RWPE2 (cell line): ENCODE measurements around the gene CCDC188.

Source experiments
- ATAC-seq: fragments of 200-7000 bp; cut with Tn5 transposase; 3 replicates; pipeline ENCODE4 v1.9.1; 2021; ENCODE audit warnings: low read depth
- DNase-seq: peaks from one replicate; pipeline ENCODE4 v3.0.0-alpha.2; 2020; ENCODE audit warnings: low spot score
- H3K27ac ChIP-seq: fragments of 450-650 bp; 2 replicates; pipeline ENCODE4 v1.5.1; 2017; ENCODE audit warnings: mild to moderate bottlenecking; ENCODE audit not compliant: poor library complexity, severe bottlenecking
- H3K27me3 ChIP-seq: fragments of 250-450 bp; sonication (Bioruptor Pico); 2 replicates; pipeline ENCODE4 v1.5.1; 2021; ENCODE audit warnings: mild to moderate bottlenecking, moderate library complexity; ENCODE audit not compliant: insufficient read depth, poor library complexity, severe bottlenecking
- H3K36me3 ChIP-seq: fragments of 250-450 bp; sonication (Bioruptor Pico); 2 replicates; pipeline ENCODE4 v1.5.1; 2020; ENCODE audit warnings: low read depth, mild to moderate bottlenecking, moderate library complexity
- H3K4me1 ChIP-seq: fragments of 250-450 bp; sonication (Bioruptor Pico); 2 replicates; pipeline ENCODE4 v1.5.1; 2021; ENCODE audit warnings: mild to moderate bottlenecking, moderate library complexity; ENCODE audit not compliant: insufficient read depth, poor library complexity, severe bottlenecking
- H3K4me3 ChIP-seq: fragments of 250-450 bp; sonication (Bioruptor Pico); 2 replicates; pipeline ENCODE4 v1.5.1; 2021; ENCODE audit warnings: mild to moderate bottlenecking, moderate library complexity; ENCODE audit not compliant: severe bottlenecking
- H3K9me3 ChIP-seq: fragments of 250-450 bp; sonication (Bioruptor Pico); 2 replicates; pipeline ENCODE4 v1.5.1; 2021; ENCODE audit warnings: mild to moderate bottlenecking, moderate library complexity; ENCODE audit not compliant: severe bottlenecking
- CTCF ChIP-seq: fragments of 450-650 bp; IDR thresholded peaks from one replicate; pipeline ENCODE4 v1.5.1; 2017; ENCODE audit warnings: mild to moderate bottlenecking, moderate library complexity; ENCODE audit not compliant: poor library complexity, severe bottlenecking

The CCDC188 gene

GRCh38 chr22:20135806-20136602, 14.9 kb downstream of the CCDC188 start:
- Histone ChIP-seq H3K27me3 (no peaks in the 10 kb centered on the region), H3K4me1 (no peaks in the 10 kb centered on the region), H3K36me3 (no peaks in the 10 kb centered on the region; the same call in 1 of the 2 replicates), H3K9me3 (peaks cover 2% of the 10 kb centered on the region), H3K27ac (no peak overlapping the region), H3K4me3 (no peak overlapping the region)
- DNase-seq (no peak), ATAC-seq (no peak)
- no peak for TF ChIP-seq CTCF

- DNase-seq (no peak), ATAC-seq (no peak)
- Histone ChIP-seq H3K27ac (no peak overlapping the region), H3K4me1 (no peaks in the 10 kb centered on the region), H3K9me3 (peaks cover 2% of the 10 kb centered on the region), H3K36me3 (no peaks in the 10 kb centered on the region; the same call in 1 of the 2 replicates), H3K27me3 (no peaks in the 10 kb centered on the region), H3K4me3 (no peak overlapping the region)
- TF ChIP-seq CTCF, result no peak
These were observed 15.6 kb downstream of the CCDC188 start for GRCh38 chr22:20135265-20135664.

- no peak for ATAC-seq
- no peak for DNase-seq
- H3K27me3 ChIP-seq, result no peaks in the 10 kb centered on the region
- H3K4me1 ChIP-seq, result no peaks in the 10 kb centered on the region
- TF ChIP-seq CTCF, result no peak
- H3K4me3 ChIP-seq, result no peak overlapping the region
- no peaks in the 10 kb centered on the region for H3K36me3 ChIP-seq
- peaks cover 2% of the 10 kb centered on the region for H3K9me3 ChIP-seq
- no peak overlapping the region for H3K27ac ChIP-seq
These were observed 16.8 kb downstream of the CCDC188 start for GRCh38 chr22:20133930-20134549.

- no peak for TF ChIP-seq CTCF
- Histone ChIP-seq H3K9me3 (peaks cover 2% of the 10 kb centered on the region), H3K4me3 (peak overlapping the region; percentile 99), H3K27ac (peak overlapping the region; percentile 54), H3K4me1 (no peaks in the 10 kb centered on the region), H3K27me3 (no peaks in the 10 kb centered on the region), H3K36me3 (no peaks in the 10 kb centered on the region)
- DNase-seq, result no peak
- no peak for ATAC-seq
These were observed 18.1 kb downstream of the CCDC188 start for GRCh38 chr22:20132686-20133246.
